GM18867 (cell line): Measurements from ENCODE around the gene ZNF518A.

Source experiments
- ATAC-seq: cut with Tn5 transposase; IDR thresholded peaks from one replicate; pipeline ENCODE4 v1.9.1; 2021; ENCODE audit warnings: mild to moderate bottlenecking, moderate library complexity; ENCODE audit not compliant: unreplicated experiment

Gene ZNF518A, protein sequence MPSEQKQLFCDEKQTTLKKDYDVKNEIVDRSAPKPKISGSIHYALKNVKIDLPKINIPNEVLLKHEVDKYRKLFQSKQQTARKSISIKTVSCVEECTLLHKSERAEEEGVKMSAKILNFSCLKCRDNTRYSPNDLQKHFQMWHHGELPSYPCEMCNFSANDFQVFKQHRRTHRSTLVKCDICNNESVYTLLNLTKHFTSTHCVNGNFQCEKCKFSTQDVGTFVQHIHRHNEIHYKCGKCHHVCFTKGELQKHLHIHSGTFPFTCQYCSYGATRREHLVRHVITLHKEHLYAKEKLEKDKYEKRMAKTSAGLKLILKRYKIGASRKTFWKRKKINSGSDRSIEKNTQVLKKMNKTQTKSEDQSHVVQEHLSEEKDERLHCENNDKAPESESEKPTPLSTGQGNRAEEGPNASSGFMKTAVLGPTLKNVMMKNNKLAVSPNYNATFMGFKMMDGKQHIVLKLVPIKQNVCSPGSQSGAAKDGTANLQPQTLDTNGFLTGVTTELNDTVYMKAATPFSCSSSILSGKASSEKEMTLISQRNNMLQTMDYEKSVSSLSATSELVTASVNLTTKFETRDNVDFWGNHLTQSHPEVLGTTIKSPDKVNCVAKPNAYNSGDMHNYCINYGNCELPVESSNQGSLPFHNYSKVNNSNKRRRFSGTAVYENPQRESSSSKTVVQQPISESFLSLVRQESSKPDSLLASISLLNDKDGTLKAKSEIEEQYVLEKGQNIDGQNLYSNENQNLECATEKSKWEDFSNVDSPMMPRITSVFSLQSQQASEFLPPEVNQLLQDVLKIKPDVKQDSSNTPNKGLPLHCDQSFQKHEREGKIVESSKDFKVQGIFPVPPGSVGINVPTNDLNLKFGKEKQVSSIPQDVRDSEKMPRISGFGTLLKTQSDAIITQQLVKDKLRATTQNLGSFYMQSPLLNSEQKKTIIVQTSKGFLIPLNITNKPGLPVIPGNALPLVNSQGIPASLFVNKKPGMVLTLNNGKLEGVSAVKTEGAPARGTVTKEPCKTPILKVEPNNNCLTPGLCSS (N-terminal part only)

DNA sequence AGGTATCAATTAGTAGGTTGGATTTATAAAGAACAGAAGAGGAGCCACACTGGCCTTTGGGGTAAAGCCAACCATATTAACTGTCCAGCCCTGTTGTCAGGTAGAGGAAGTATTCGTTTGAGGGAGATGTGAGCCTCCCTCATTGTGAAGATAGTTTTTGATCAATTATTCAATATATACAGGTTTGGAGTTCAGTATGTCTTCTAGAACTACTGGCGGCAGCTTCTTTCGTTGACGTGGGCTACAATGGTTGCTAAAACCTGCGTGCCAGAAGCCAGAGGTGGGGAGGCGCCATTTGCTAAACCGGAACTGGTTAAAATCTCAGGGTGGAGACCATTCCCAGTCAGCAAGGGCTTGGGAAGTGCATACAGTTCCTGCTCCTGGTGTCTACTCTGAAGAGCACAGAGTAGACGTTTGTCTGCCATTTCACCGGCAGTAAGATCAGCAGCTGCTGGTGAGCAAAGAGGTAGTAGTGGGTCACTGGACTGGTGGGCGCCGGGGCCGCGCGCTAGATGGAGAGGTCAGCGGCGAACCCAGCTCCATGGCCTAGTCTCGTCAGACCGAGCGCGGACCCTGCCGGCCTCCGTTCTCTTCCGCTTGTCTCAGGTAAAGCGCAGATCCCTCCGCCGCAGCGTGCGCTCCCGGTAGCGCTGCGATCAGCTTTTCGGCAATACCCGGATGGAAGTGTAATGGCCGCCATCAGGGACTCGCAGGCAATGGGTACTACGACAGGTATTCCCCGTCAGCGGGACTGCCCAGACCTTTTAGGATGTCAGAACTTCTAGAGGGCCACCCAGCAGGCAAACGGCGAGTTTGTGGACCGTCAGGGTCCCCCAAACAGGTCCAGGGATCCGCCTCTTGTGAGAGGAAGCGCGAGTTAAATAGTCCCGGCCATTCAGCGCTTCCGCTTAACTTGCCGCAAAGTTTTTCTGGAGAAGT lies at the start of gene ZNF518A:
Gene ZNF518A, plus strand, starts transcription at position 911 of the 939 bp plus-strand sequence. CDS start 26,026 bp downstream, outside the sequence.
- peak; percentile 82 for ATAC-seq

DNA sequence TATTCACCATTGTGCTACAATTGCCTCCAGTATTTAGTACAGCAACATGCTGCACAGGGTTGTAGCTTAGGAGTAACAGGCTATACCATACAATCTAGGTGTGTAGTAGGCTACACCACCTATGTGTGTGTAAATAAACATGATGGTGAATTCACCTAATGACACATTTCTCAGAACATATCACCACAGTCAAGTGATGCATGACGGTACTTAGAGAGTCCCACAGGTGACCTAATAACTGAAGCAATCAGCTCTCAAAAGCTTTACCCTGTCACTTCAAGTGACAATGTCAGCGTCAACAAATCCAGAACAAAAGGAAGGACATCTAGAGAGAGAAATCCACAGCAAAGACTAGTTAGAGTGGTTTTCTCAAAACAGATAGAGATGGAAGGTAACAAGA lies 47.9 kb upstream of the ZNF518A start:
- no peak for ATAC-seq

DNA sequence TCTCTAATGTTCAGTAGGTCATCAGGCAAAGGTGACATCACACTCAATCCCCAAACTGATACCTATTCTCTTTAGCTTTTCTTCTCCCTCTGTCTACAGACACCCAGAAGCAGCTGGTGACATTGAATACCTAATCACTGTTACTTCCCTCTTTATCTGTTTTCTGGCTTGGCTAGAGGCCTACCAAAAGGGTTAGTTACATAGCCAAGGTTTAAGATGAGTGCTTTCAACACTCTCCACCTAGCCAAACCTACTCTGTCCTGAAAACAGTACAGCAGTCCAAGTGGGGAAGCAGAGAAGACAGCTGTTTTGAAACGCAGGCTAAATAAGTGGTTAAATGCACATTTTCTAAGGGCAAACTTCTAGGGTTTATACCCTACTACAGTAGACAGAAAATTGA lies 47.3 kb upstream of the ZNF518A start:
- no peak for ATAC-seq

DNA sequence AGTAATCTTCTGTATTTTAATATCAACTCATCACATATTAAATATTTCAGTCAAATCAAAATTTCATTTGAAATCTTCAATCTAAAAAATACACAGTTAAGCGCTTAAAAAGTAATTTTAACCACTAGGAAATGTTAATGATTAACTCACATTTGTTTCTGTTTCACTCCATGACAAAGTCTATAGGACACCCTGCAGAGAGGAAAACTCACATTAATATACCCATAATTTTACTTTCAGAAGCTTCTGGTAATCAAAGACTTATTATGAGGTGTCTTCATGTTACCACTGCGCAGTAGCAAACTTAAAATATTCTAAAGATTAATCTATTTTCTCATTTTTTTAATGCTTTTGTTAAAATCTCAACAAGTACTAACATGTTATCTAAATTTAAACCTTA lies 41.0 kb upstream of the ZNF518A start:
- no peak for ATAC-seq

DNA sequence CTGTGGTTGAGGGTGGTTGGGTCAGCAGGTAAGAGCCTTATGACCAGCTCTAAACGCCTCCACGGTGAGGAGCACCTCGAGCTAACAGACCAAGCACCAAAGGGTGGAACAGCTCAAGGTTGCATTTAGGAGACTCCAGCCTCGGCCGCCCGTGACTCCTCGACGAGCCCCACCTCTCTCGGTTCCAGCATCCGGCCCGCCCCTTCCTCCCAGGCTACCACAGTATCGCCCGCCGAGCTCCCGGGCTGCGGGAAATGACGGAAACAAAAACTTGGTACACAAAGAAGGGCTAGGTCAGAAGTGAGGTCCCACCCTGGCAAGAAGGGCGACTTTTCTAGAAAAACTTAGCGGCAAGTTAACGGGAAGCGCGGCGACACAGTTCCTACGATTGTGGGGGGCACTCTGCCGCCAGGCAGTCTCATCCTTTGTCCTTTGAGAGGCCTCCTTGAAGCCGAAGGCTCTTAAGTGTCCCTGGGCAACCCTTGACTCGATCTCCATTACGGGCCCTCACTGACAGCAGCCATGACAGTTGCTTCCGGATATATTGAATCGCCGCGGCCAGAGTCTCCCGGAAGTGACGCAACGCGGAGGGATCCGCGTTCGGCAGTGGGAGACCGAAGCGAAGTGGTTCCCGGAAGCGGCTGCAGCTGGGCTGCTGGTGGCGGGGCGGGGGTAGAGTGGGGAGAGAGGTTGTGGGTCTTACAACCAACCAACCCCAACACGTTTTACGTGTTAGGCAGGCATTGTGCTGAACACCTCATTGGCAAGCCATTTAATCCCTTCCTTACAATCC lies 40.2 kb upstream of the ZNF518A start:
- ATAC-seq: peak; percentile 88

DNA sequence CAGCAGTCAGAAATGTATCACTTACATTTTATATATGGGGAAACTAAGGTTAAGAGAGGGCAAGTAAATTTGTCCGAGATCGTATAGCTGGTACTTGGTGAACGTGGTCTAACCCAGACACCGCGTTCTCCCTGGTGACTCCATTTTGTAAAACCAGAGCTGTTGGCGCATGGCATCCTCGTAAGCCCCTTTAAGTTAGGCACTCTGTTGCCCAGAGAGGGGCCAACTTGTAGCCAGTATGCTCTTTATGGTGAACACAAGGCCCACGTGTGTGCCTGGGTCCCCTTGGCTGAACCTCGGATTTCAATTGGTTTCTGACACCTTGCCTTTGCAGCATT lies 39.7 kb upstream of the ZNF518A start:
- no peak for ATAC-seq

DNA sequence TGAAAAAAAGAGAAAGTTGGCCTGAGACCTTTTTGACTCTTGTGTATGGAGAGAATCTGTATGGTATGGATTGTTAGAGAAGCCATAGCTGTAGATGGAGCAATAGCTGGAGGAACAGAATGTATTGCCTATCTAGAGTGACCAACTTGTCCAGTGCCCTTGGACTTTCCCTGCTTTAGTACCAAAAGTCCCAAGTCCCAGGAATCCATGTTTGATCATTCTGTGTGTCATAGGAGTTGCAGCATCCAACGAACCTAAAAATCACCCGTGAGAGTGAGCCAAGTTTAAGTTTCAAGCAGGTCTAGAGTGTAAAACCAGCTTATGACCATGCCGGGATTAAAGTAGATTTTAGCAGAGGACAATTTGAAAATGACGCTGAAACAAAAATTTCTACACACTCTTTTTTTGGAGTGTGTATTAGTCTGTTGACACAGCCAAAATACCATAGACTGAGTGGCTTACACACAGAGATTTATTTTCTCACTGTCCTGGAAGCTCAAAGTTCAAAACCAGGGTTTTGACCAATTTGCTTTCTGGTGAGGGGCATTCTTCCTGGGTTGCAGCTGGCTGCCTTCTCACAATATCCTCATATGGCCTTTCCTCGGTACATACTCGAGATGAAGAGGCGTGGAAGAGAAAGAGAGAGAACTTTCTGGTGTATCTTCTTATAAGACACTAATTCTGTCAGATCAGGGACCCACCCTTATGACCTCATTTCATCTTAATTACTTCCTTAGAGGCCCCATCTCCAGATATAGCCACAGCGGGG lies 36.9 kb upstream of the ZNF518A start:
- no peak for ATAC-seq

DNA sequence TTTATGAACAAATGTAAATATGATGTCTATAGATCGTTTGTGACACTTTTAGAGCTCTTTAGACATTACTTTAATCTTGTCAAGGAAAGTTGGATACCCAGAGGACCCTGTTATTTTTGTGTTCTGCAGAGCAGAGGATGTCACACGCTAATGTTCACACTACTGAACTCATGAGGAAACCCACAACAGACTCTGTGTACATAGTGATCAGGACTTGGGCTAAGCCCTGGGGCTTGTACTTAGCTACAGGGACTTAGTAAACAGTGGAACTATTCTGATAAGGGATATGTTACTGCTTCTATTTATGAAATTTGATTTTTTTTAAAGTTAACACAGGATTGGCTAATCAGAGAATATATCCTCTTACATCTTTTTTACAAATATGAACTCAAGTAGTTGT lies 36.1 kb upstream of the ZNF518A start:
- ATAC-seq: no peak

DNA sequence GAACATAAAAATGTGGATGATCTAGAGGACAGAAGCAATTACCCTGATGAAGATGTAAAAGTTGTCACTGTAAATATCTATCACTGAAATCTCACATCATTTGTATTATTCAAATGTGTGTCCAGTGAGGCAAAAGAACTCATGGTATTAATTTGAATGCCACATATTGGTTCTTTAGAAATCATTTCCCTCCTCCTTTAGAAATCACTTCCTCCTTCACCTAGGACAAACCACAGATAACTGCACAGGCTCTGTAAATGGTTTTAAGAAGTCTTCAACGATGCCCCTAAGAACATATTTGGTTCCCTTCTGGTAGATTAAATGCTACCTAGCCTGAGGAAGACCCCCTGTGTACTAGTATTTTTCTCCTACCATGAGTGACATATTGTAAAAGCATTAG lies 33.1 kb upstream of the ZNF518A start:
- ATAC-seq: no peak

DNA sequence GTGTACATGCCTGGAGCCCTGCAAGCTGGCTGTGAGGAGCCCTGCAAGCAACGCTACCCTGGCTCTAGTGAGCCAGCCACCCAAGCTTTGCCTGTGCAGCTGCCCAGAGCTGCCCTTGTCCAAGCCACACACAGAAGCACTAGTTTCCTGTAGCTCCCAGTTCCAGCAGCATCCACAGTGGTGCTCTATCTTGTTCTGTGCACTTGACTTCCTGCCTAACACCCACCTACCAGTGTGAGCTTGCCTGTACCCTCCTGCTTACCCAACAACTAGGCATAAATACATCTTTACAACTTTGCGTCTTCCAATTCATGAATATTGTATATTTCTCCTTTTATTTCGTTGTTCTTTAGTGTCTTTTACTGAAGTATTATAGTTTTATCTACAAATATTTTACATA lies 32.2 kb upstream of the ZNF518A start:
- no peak for ATAC-seq

DNA sequence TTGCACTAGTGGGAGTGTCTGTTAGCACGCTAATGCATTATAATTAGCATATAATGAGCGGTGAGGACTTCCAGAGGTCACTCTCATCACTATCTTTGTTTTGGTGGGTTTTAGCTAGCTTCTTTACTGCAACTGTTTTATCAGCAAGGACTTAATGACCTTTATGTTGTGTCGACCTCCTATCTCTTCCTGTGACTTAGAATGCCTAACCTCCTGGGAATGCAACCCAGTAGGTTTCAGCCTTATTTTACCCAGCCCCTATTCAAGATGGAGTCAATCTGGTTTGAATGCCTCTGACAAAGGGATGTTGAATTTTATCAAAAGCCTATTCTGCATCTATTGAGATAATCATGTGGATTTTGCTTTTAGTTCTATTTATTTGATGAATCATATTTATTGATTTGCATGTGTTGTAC lies 22.5 kb upstream of the ZNF518A start:
- ATAC-seq: no peak

DNA sequence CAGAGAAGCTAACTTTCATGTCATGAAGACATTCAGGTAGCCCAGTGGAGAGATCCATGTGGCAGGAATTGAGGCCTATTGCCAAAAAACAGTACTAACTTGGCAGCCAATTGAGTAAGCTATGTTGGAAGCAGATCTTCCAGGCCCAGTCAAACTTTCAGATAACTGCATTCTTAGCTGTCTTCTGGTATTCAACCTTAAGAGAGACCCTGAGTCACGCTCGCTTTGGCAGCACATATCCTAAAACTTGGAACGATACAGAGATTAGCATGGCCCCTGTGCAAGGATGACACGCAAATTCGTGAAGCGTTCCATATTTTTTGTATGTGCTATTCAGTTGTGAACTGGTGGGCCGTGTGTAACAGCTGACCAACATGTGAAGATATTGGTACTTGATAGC lies 17.6 kb upstream of the ZNF518A start:
- no peak for ATAC-seq

DNA sequence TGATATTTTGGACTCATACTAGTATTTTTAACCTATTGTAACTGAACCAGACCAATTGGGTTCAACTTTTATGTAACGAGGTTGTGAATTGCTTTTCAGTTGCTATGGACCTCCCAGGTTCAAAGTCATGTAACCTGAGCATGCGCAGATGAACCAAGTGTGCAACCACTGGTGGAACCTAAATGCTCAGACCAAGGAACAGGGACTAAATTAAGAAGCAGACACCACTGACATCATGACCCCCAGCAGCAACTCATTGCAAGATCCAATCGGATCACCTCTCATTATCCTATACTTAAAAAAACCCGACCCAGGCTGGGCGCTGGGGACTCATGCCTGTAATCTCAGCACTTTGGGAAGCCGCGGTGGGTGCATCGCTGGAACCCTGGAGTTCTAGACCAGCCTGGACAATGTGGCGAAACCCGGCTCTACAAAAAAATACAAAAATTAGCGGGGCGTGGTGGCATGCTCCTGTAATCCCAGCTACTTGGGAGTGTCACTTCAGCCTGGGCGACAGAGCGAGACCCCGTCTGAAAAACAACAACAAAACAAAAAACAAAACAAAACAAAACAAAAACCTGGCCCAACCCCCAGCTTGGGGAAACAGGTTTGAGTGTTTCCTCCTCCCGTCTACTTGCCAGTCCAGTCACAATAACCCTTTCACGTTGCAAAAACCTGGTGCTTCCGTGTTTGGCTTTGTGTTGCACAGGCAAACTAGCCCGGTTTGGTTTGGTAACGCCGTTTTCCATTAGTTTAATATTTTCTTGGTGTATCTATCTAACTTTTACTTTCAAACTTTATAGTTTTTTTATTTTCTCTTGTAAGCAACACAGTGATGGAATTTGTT lies 11.3 kb upstream of the ZNF518A start:
- ATAC-seq: no peak

DNA sequence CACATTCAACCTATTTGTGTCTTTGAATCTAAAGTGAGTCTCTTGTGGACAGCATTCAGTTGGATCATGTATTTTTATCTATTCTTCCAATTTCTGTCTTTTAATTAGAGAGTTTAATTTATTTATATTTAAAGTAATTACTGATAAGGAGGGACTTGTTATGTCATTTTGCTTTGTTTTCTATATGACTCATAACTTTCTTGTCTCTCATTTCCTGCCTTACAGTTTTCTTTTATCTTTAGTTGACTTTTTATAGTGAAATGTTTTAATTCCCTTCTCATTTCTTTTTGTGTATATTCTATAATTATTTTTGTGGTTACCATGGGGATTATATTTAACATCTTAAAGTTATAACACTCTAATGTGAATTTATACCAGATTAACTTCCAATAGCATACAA lies 7.3 kb upstream of the ZNF518A start:
- no peak for ATAC-seq

DNA sequence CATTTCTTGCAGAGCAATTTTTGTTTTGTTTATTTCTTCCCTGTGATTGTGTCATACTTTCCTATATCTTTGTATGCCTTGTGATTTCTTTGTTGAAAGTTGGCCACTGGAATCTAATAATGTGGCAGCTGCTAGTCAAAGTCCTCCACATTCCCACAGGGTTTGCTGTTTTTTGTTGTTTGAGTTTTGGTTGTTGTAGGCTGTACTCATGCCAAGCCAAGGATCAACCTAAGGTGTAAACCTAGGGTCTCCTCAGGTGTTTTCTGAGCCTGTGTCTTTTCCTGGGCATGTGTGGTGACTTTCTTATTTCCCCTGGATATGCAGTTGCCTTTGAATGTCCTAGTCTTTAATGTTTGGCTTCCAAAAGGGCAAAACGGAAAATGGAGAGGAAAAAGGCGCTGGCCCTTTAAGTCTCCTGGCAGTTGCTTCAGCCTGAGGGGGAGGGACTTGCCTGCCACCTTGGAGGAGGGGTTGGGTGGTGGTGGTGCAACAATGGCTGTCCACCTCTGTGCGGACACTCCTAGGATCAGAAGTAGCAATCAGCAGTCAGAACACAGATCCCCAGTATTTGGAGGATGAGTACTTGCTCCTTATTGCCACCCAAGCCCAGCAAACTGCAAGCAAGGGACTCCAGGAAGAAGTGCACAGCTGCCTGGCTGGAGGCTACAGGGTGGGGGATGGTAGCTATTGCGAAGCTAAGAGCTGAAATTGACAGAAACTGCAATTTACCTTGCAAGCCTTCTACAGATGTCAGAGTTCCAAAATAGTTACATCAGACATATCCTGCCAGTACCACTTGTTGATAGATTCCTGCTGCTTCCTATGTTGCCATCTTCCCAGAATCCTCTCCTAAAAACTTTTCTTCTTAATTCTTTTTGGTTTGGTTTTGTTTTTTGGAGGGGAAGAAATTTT lies 5.6 kb upstream of the ZNF518A start:
- ATAC-seq: no peak

DNA sequence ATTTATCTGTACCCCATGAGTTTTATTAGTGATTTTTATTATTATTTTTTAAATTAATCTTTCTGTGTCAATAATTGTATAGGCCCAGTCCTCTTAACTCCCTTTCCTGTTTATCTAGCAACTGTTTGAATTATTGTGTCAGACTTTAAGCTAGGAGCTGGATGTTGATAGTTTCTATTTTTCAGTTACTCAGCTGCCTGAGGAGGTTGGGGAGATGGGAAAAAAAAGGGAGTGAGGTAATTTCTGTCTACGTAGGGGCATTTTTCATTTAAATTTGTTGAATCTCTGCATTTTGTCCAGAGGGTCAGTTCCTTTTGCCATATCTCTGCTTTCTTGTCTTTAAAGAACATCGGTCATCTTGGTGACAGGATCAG lies 5.0 kb upstream of the ZNF518A start:
- ATAC-seq: no peak

DNA sequence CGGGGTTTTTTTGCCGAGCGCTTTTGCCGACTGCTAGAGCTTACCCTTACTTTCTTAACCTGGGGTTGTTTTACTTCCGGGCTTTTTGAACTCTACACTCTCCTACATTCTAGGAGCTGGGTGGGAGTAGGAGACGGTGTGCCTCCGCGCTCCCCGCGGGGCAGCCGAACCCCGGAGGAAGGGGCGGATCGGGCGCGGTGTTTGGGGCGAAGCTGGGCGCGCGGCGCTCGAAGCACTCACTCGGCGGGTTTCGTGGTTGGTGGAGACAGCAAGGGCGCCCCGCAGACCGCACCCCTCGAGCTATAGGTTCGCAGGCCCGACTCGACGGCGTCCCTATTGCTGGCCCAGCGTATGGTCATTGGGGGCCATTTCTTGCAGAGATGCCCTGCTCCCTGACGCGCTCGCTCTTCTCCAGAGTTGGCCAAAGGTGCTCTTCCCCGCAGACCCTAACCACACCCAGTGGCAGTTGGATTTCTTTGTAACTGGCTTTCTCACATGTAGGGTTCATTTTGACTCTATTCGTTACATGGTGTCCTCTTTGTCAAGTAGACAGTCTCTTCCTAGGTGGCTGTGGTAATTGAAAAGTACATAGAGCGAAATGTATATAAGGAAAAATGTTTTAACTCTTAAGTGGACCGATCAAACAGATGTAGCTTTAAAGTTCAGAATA lies 364 bp downstream of the ZNF518A start:
- ATAC-seq: peak; percentile 63
